ENCODE measurements around the gene TCF7L2. TPM values are rescaled to one million over a fixed set of nuclear protein-coding genes. Genes with fewer than 3 reads are reported as not detected.

TCF7L2 gene
- total RNA-seq, 1 donor from 2014 or later, result 109 TPM

DNA sequence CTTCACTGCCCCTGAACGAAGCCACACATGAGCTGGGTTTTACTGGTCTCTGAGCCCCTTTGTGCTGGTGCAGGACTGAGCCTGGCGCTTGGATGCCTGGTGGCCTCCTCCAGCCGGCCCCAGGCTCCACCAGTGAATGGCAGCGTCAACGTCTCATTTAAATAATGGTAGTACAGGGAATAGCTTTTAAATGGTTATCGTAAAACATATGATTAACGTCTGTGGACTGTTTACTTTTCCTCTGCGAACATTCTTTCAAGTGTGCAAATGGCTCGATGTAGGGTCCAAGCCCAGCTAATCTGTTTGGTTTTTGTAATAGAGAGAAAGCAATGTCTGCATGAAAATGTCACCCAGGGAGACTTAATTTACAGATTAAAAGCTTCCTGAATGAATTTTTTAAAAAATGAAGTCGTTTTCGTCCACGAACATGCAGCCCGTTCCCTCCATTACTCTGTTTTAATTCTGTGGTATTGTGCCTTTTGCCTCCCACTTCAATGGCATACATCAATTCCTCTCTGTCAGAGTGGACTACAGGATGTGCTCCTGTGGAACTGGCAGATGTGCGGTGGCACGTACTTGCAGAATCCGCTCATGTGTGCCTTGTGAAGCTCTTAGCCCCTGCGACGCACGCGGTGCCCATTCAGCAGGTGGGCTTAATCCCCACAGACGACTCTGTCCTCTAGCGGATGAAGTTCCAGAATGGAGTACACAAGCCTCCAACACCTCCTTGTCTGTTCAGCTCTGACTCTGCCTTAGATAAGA lies 192.7 kb downstream of the TCF7L2 start:
- peaks cover 36% of the 10 kb centered on the region for H3K36me3 Mint-ChIP-seq (ENCODE audit: insufficient read depth)
- peak overlapping the region; percentile 88 for H3K27ac Mint-ChIP-seq
- TF ChIP-seq, protein P1, sequence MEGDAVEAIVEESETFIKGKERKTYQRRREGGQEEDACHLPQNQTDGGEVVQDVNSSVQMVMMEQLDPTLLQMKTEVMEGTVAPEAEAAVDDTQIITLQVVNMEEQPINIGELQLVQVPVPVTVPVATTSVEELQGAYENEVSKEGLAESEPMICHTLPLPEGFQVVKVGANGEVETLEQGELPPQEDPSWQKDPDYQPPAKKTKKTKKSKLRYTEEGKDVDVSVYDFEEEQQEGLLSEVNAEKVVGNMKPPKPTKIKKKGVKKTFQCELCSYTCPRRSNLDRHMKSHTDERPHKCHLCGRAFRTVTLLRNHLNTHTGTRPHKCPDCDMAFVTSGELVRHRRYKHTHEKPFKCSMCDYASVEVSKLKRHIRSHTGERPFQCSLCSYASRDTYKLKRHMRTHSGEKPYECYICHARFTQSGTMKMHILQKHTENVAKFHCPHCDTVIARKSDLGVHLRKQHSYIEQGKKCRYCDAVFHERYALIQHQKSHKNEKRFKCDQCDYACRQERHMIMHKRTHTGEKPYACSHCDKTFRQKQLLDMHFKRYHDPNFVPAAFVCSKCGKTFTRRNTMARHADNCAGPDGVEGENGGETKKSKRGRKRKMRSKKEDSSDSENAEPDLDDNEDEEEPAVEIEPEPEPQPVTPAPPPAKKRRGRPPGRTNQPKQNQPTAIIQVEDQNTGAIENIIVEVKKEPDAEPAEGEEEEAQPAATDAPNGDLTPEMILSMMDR (IDR thresholded peaks at IDR 0.05; ENCODE audit: unreplicated experiment), result no peak
- no peaks in the 10 kb centered on the region for H3K27me3 Mint-ChIP-seq
- H3K4me1 Mint-ChIP-seq (ENCODE audit: low read depth), result peaks cover 22% of the 10 kb centered on the region
- H3K4me3 Mint-ChIP-seq (ENCODE audit: low read depth), result no peak overlapping the region
- no peaks in the 10 kb centered on the region for H3K9me3 Mint-ChIP-seq (ENCODE audit: low read depth)
- no peak for DNase-seq (ENCODE audit: low spot score, unreplicated experiment)

DNA sequence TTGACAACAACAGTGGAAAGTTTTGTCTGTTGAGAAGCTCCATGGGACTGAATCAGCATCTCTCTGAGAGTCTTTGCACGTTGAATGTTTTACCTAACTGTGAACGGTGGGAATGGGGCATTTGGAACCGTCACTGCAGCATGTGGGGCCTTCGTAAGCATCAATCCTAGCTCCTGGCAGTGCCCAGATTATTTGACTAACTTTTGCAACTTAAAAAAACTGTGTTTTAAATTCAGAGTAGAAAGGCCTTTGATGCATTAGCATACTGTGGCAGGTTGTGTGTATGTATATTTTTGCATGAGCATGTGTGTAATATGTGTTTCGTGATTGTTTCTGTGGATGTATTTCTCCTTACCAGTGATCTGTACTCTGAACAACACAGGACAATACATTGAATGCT lies 194.5 kb downstream of the TCF7L2 start:
- peaks cover 20% of the 10 kb centered on the region for H3K4me1 Mint-ChIP-seq (ENCODE audit: low read depth)
- TF ChIP-seq, protein P1 (IDR thresholded peaks at IDR 0.05; ENCODE audit: unreplicated experiment), result no peak
- no peak overlapping the region for H3K4me3 Mint-ChIP-seq (ENCODE audit: low read depth)
- no peaks in the 10 kb centered on the region for H3K9me3 Mint-ChIP-seq (ENCODE audit: low read depth)
- H3K27ac Mint-ChIP-seq, result no peak overlapping the region
- peaks cover 39% of the 10 kb centered on the region for H3K36me3 Mint-ChIP-seq (ENCODE audit: insufficient read depth)
- H3K27me3 Mint-ChIP-seq, result no peaks in the 10 kb centered on the region
- DNase-seq (ENCODE audit: low spot score, unreplicated experiment), result no peak

- H3K36me3 Mint-ChIP-seq (ENCODE audit: insufficient read depth), result peaks cover 56% of the 10 kb centered on the region
- H3K9me3 Mint-ChIP-seq (ENCODE audit: low read depth), result no peaks in the 10 kb centered on the region
- H3K27me3 Mint-ChIP-seq, result no peaks in the 10 kb centered on the region
- peaks cover 4% of the 10 kb centered on the region for H3K4me1 Mint-ChIP-seq (ENCODE audit: low read depth)
- no peak for DNase-seq (ENCODE audit: low spot score, unreplicated experiment)
- H3K27ac Mint-ChIP-seq, result no peak overlapping the region
- TF ChIP-seq, protein P1 (IDR thresholded peaks at IDR 0.05; ENCODE audit: unreplicated experiment), result no peak
- H3K4me3 Mint-ChIP-seq (ENCODE audit: low read depth), result no peak overlapping the region
Measured at GRCh38 chr10:113148071-113148825, 198.2 kb downstream of the TCF7L2 start.

DNA sequence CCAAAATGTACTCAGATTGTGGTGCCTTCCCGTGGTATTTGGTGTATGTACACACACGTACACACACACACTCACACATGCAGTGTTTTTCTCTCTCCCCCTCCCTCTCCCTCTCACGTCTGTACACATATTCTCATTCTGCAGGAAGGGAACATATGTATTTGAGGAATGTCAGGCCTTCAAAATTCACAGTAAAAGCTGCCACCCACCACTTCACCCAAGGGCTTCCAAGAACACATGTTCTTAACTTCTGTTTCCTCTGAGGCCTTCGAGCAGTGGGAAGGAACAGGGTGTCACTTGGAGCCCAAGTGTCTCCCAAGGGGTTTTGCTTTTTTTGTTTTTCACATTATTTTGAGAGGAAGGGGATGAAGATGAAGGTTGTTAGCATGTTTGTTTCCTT lies 198.9 kb downstream of the TCF7L2 start:
- Mint-ChIP-seq H3K4me3 (ENCODE audit: low read depth) (no peak overlapping the region), H3K27me3 (no peaks in the 10 kb centered on the region), H3K9me3 (ENCODE audit: low read depth) (no peaks in the 10 kb centered on the region), H3K36me3 (ENCODE audit: insufficient read depth) (peaks cover 54% of the 10 kb centered on the region), H3K4me1 (ENCODE audit: low read depth) (peaks cover 2% of the 10 kb centered on the region), H3K27ac (peak overlapping the region; percentile 6)
- no peak for DNase-seq (ENCODE audit: low spot score, unreplicated experiment)
- TF ChIP-seq, protein P1 (IDR thresholded peaks at IDR 0.05; ENCODE audit: unreplicated experiment), result no peak

DNA sequence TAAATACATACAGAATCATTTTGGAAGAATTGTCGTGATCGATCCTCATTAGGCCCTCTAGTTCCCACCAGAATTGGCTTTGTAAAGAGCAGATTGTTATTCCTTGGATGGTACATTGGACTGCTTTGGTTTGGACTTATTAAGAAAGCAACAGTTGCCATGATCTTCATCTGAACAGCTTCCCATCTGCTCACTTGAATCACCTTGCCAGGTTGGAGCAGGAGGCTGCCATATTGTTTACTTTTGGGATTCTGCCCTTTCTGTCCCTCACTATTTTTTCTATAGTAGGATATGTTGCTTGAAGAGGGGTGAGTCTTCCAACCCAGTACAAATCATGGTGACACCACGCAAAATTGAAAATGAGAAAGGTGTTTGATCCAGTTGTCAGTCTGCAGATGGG lies 199.6 kb downstream of the TCF7L2 start:
- Mint-ChIP-seq H3K9me3 (ENCODE audit: low read depth) (no peaks in the 10 kb centered on the region), H3K36me3 (ENCODE audit: insufficient read depth) (peaks cover 61% of the 10 kb centered on the region), H3K27ac (no peak overlapping the region), H3K27me3 (no peaks in the 10 kb centered on the region), H3K4me3 (ENCODE audit: low read depth) (no peak overlapping the region), H3K4me1 (ENCODE audit: low read depth) (peaks cover 2% of the 10 kb centered on the region)
- DNase-seq (ENCODE audit: low spot score, unreplicated experiment), result no peak
- TF ChIP-seq, protein P1 (IDR thresholded peaks at IDR 0.05; ENCODE audit: unreplicated experiment), result no peak
